Mesenchymal stem cell (in vitro differentiated cells and primary cell): Measurements from ENCODE around the gene COL15A1.

ENCODE experiments used
- DNase-seq: peaks from one replicate; pipeline ENCODE4 v3.0.0-alpha.2; 2013
- H2AFZ ChIP-seq: one replicate; pipeline ENCODE4 v1.6.1; 2013; ENCODE audit warnings: low read depth, mild to moderate bottlenecking, control low read depth, inconsistent platforms, low read length, moderate library complexity
- H2AK5ac ChIP-seq: 2 replicates; pipeline ENCODE4 v1.6.1; 2013; ENCODE audit warnings: low read length, moderate library complexity, mild to moderate bottlenecking, inconsistent platforms; ENCODE audit not compliant: severe bottlenecking
- H2BK120ac ChIP-seq: one replicate; pipeline ENCODE4 v1.6.1; 2013; ENCODE audit warnings: low read depth, mild to moderate bottlenecking, inconsistent platforms, low read length, moderate library complexity
- H2BK12ac ChIP-seq, 2 experiments: one replicate each; pipeline ENCODE4 v1.6.1; 2013; ENCODE audit warnings: inconsistent platforms in 2 of 2, low read length in 2 of 2, mild to moderate bottlenecking in 2 of 2, moderate library complexity in 2 of 2, control low read depth in 1 of 2
- H2BK15ac ChIP-seq: one replicate; pipeline ENCODE4 v1.6.1; 2013; ENCODE audit warnings: mild to moderate bottlenecking, low read depth, inconsistent platforms; ENCODE audit not compliant: poor library complexity, severe bottlenecking
- H2BK5ac ChIP-seq: 2 replicates; pipeline ENCODE4 v1.6.1; 2013; ENCODE audit warnings: low read depth, mild to moderate bottlenecking, low read length, control low read depth, inconsistent platforms; ENCODE audit not compliant: poor library complexity, severe bottlenecking
- H3K14ac ChIP-seq, 2 experiments: one replicate each; pipeline ENCODE4 v1.6.1; 2013; ENCODE audit warnings: inconsistent platforms in 2 of 2, low read length in 2 of 2, control low read depth in 1 of 2, mild to moderate bottlenecking in 1 of 2, moderate library complexity in 1 of 2
- H3K18ac ChIP-seq, 2 experiments: one replicate each; pipeline ENCODE4 v1.6.1; 2013; ENCODE audit warnings: inconsistent platforms in 2 of 2, low read length in 2 of 2, control low read depth in 1 of 2, low read depth in 1 of 2, mild to moderate bottlenecking in 1 of 2
- H3K23ac ChIP-seq, 2 experiments: one replicate each; pipeline ENCODE4 v1.6.1; 2013; ENCODE audit warnings: inconsistent platforms in 2 of 2, low read length in 2 of 2, mild to moderate bottlenecking in 2 of 2, moderate library complexity in 2 of 2, control low read depth in 1 of 2
- H3K27ac ChIP-seq: 2 replicates; pipeline ENCODE4 v1.5.1; 2013; ENCODE audit warnings: mild to moderate bottlenecking, moderate library complexity, low read length, control low read depth, inconsistent platforms; ENCODE audit not compliant: poor library complexity, severe bottlenecking
- H3K27me3 ChIP-seq, 2 experiments: 2 replicates each; pipeline versions ENCODE4 v1.6.1 to v1.7.0; 2013; ENCODE audit warnings: low read length in 2 of 2, mild to moderate bottlenecking in 2 of 2, moderate library complexity in 2 of 2, control low read depth in 1 of 2, inconsistent platforms in 1 of 2; ENCODE audit not compliant: control insufficient read depth in 1 of 2, insufficient read depth in 1 of 2
- H3K36me3 ChIP-seq, 2 experiments: 2 replicates each; pipeline versions ENCODE4 v1.6.1 to v1.7.0; 2013; ENCODE audit warnings: low read length in 2 of 2, control low read depth in 1 of 2, inconsistent platforms in 1 of 2, low read depth in 1 of 2, mild to moderate bottlenecking in 1 of 2; ENCODE audit not compliant: insufficient read depth in 2 of 2, control insufficient read depth in 1 of 2
- H3K4ac ChIP-seq, 2 experiments: one replicate each; pipeline ENCODE4 v1.6.1; 2013; ENCODE audit warnings: inconsistent platforms in 2 of 2, low read length in 2 of 2, mild to moderate bottlenecking in 2 of 2, moderate library complexity in 2 of 2, control low read depth in 1 of 2, low read depth in 1 of 2
- H3K4me1 ChIP-seq: 2 replicates; pipeline ENCODE4 v1.6.1; 2013; ENCODE audit warnings: low read depth, low read length, control low read depth; ENCODE audit not compliant: control insufficient read depth, insufficient read depth
- H3K4me2 ChIP-seq: 2 replicates; pipeline ENCODE4 v1.6.1; 2013; ENCODE audit warnings: low read length, mild to moderate bottlenecking, inconsistent platforms; ENCODE audit not compliant: poor library complexity, severe bottlenecking
- H3K4me3 ChIP-seq, 2 experiments: 2 replicates each; pipeline versions ENCODE4 v1.5.1 to v1.7.0; 2013; ENCODE audit warnings: low read length in 2 of 2, mild to moderate bottlenecking in 2 of 2, control low read depth in 1 of 2, low read depth in 1 of 2; ENCODE audit not compliant: insufficient read depth in 1 of 2
- H3K79me1 ChIP-seq: replicated peaks from 2 replicates; pipeline ENCODE4 v1.6.1; 2013; ENCODE audit warnings: mild to moderate bottlenecking, control low read depth, low read length, inconsistent platforms; ENCODE audit not compliant: poor library complexity, severe bottlenecking
- H3K9ac ChIP-seq: 2 replicates; pipeline ENCODE4 v1.7.0; 2013; ENCODE audit warnings: mild to moderate bottlenecking, low read length, moderate library complexity
- H3K9me3 ChIP-seq: 2 replicates; pipeline ENCODE4 v1.7.0; 2013; ENCODE audit warnings: mild to moderate bottlenecking, low read length; ENCODE audit not compliant: control insufficient read depth
- H4K8ac ChIP-seq: one replicate; pipeline ENCODE4 v1.6.1; 2013; ENCODE audit warnings: inconsistent platforms, mild to moderate bottlenecking, low read length, moderate library complexity
- H4K91ac ChIP-seq: one replicate; pipeline ENCODE4 v1.6.1; 2013; ENCODE audit warnings: mild to moderate bottlenecking, low read length, inconsistent platforms
- WGBS: methylation state at CpG from one replicate; pipeline ENCODE4 v1.1.7; 2013; ENCODE audit warnings: mixed read lengths; 5-methylcytosine and 5-hydroxymethylcytosine counted together

The COL15A1 gene

DNA sequence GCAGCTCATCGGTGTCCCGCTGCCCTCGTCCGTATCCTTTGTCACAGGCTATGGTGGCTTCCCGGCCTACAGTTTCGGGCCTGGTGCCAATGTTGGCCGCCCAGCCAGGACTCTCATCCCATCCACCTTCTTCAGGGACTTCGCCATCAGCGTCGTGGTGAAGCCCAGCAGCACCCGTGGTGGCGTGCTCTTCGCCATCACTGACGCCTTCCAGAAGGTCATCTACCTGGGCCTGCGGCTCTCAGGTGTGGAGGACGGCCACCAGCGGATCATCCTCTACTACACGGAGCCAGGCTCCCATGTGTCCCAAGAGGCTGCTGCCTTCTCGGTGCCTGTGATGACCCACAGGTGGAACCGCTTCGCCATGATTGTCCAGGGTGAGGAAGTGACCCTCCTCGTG, 41.9 kb downstream of the COL15A1 start:
- H3K79me1 ChIP-seq: no peaks in the 10 kb centered on the region
- no peak overlapping the region for H2BK5ac ChIP-seq
- H2BK15ac ChIP-seq: no peak overlapping the region
- H3K4me2 ChIP-seq: no peak overlapping the region
- no peak overlapping the region for H3K23ac ChIP-seq
- no peaks in the 10 kb centered on the region for H3K9me3 ChIP-seq
- no peak overlapping the region for H2AK5ac ChIP-seq
- peaks cover 25% of the 10 kb centered on the region for H3K4me1 ChIP-seq
- H2BK120ac ChIP-seq: no peak overlapping the region
- no peak overlapping the region for H3K18ac ChIP-seq
- H2BK12ac ChIP-seq: peak overlapping the region in 1 of 2 experiments; percentile 64
- H3K36me3 ChIP-seq: no peaks in the 10 kb centered on the region
- no peak overlapping the region for H3K14ac ChIP-seq
- H3K9ac ChIP-seq: no peak overlapping the region
- no peak overlapping the region for H2AFZ ChIP-seq
- H4K8ac ChIP-seq: no peak overlapping the region
- peaks cover 0 to 18% of the 10 kb centered on the region in 2 experiments for H3K27me3 ChIP-seq
- no peak overlapping the region for H3K4ac ChIP-seq
- H3K4me3 ChIP-seq: no peak overlapping the region
- no peak overlapping the region for H3K27ac ChIP-seq
- no peak for DNase-seq
- 94% methylated on average over 22 of the region's 22 CpGs for WGBS
- no peak overlapping the region for H4K91ac ChIP-seq

DNA sequence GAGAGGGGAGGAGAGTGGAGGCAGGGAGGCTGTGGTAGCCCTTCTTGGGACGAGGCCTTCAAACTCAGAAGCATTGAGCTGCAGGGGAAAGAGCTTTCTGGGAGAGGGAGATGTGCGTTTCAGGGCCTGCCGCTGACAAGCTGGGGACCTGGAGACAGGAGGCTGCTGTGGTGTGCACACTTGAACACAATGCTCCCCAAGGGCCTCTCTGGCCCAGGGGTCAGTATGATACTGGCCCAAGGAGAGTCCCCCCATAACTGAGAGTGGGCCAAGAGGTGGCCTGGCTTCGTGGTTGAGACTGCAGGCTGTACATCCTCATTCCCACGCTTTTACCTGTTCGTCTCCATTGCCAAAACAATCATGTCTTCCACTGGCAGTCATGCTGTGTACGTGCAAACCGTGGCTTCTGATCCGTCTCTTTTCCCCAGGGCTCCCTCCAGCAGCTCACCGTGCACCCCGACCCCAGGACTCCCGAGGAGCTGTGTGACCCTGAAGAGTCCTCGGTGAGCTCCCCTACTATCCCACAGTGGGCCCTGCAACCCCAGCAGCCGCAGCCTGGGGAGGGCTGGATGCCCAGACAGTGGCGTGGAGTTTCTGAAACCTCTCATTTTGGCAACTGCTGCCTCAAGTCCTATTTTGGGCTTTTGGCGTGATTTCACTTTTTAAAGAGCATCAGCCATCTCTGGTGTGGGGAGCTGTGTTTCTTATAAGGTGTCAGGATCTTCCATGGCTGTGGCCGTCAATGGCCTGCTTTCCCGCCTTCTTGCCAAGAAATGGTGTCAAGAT, 43.4 kb downstream of the COL15A1 start:
- H3K18ac ChIP-seq: peak overlapping the region in 1 of 2 experiments; percentile 3
- no peak overlapping the region for H3K4me3 ChIP-seq
- no peak overlapping the region for H4K91ac ChIP-seq
- 95% methylated on average over 18 of the region's 18 CpGs for WGBS
- peak overlapping the region in 1 of 2 experiments; percentile 52 for H3K4ac ChIP-seq
- H3K27ac ChIP-seq: no peak overlapping the region
- no peaks in the 10 kb centered on the region for H3K36me3 ChIP-seq
- peak overlapping the region in 1 of 2 experiments; percentile 35 for H3K14ac ChIP-seq
- no peak overlapping the region for H2BK5ac ChIP-seq
- no peak overlapping the region for H4K8ac ChIP-seq
- peaks cover 0 to 18% of the 10 kb centered on the region in 2 experiments for H3K27me3 ChIP-seq
- H3K4me2 ChIP-seq: no peak overlapping the region
- H2BK12ac ChIP-seq: peak overlapping the region in 1 of 2 experiments; percentile 37
- no peak overlapping the region for H2AK5ac ChIP-seq
- H3K9ac ChIP-seq: no peak overlapping the region
- no peak for DNase-seq
- no peak overlapping the region for H2AFZ ChIP-seq
- no peak overlapping the region for H2BK120ac ChIP-seq
- H2BK15ac ChIP-seq: no peak overlapping the region
- H3K9me3 ChIP-seq: no peaks in the 10 kb centered on the region
- H3K79me1 ChIP-seq: no peaks in the 10 kb centered on the region
- H3K23ac ChIP-seq: no peak overlapping the region
- peaks cover 26% of the 10 kb centered on the region for H3K4me1 ChIP-seq

DNA sequence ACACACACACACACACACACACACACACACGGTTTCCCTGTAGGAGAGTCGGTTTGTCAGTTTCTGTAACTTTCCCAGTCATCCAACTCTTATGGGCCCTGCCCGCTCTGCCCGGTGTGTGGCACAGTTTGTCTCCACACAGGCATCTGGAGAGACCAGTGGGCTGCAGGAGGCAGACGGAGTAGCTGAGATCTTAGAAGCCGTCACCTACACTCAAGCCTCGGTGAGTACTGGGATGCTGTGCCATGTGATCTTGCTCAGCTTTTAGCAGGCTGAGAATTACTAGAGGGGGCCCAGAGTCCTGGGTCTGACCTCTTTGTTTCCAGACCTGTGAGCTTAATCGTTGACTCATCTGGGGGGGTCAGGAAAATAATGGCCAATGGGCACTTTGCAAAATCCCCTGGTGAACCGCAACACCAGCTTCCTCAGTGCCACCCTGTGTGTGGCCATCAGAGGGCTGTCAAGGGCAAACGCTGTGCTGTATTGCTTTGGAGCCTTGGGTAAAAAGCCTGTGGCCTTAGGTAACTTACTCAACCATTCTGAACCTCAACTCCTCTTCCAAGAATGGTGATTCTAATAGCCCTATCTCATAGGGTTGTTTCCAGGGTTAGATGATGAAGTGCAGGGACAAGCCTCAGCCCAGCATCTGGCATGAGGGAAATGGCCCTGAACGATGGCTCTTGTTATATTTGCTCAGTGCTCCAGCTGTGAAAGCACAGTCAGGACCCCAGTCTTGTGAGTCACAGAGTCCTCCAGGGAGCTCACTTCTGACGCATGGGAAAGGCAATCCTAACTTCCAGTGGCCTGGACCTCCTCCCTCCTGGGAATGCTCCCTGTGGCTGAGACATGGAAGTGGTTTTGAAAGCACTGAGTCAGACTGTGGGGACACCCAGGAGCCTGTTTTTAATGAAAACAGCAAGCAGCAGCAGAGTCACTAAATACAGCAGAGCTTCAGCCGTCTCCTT, 45.6 kb downstream of the COL15A1 start:
- peaks cover 0 to 21% of the 10 kb centered on the region in 2 experiments for H3K27me3 ChIP-seq
- peak overlapping the region; percentile 42 for H3K9ac ChIP-seq
- no peak overlapping the region for H3K4me3 ChIP-seq
- peak; percentile 100 for DNase-seq
- H4K8ac ChIP-seq: peak overlapping the region; percentile 31
- no peak overlapping the region for H4K91ac ChIP-seq
- peaks cover 26% of the 10 kb centered on the region for H3K4me1 ChIP-seq
- H3K4ac ChIP-seq: peak overlapping the region; percentile 19 to 46
- H3K79me1 ChIP-seq: no peaks in the 10 kb centered on the region
- H3K18ac ChIP-seq: peak overlapping the region; percentile 40 to 67
- peak overlapping the region; percentile 69 for H2AK5ac ChIP-seq
- peak overlapping the region; percentile 11 for H2BK120ac ChIP-seq
- no peak overlapping the region for H2AFZ ChIP-seq
- peak overlapping the region in 1 of 2 experiments; percentile 35 for H3K14ac ChIP-seq
- H2BK5ac ChIP-seq: no peak overlapping the region
- peak overlapping the region in 1 of 2 experiments; percentile 78 for H2BK12ac ChIP-seq
- 53% methylated on average over 13 of the region's 13 CpGs for WGBS
- no peaks in the 10 kb centered on the region for H3K9me3 ChIP-seq
- H3K36me3 ChIP-seq: no peaks in the 10 kb centered on the region
- no peak overlapping the region for H2BK15ac ChIP-seq
- no peak overlapping the region for H3K23ac ChIP-seq
- H3K4me2 ChIP-seq: no peak overlapping the region
- H3K27ac ChIP-seq: peak overlapping the region; percentile 62
